Endothelial cell of umbilical vein (primary cell): ENCODE results near the gene TH.

Experiments
- EZH2 ChIP-seq: IDR thresholded peaks from 2 replicates; pipeline ENCODE4 v1.6.1; 2012; ENCODE audit warnings: borderline replicate concordance, low read depth, mild to moderate bottlenecking, moderate library complexity, low read length, inconsistent platforms; ENCODE audit not compliant: severe bottlenecking
- POLR2A ChIP-seq: IDR thresholded peaks from 2 replicates; pipeline ENCODE4 v1.6.1; 2012; ENCODE audit warnings: low read depth, mild to moderate bottlenecking, control low read depth, low read length
- TF ChIP-seq, protein P1 (sequence below), 2 donors: IDR thresholded peaks; 1 replicate in 1 of 2; 2 replicates in 1 of 2; pipeline ENCODE4 v1.5.1; 2011; ENCODE audit warnings: low read length in 2 of 2, mild to moderate bottlenecking in 2 of 2, moderate library complexity in 2 of 2, control low read depth in 1 of 2, inconsistent platforms in 1 of 2, low read depth in 1 of 2; ENCODE audit not compliant: insufficient read depth in 1 of 2; ENCODE audit errors: extremely low read depth in 1 of 2

DNA sequence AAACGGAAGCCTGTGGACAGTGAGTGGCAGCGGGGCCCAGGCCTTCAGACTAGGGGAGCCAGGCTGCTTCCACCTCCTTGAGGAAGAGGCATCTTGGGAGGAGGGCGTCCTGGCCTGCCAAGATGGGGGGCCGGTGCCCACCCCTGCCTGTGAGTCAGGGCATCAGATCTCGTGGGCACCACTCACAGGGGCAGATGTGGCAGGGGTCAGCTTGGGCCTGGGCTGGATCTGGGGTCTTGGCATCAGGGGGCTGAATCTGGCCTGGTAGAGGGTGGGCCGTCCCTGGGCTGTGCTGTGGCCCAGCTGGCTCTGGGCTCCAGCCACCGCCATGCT, 24.1 kb upstream of the TH start:
- TF ChIP-seq, protein P1, sequence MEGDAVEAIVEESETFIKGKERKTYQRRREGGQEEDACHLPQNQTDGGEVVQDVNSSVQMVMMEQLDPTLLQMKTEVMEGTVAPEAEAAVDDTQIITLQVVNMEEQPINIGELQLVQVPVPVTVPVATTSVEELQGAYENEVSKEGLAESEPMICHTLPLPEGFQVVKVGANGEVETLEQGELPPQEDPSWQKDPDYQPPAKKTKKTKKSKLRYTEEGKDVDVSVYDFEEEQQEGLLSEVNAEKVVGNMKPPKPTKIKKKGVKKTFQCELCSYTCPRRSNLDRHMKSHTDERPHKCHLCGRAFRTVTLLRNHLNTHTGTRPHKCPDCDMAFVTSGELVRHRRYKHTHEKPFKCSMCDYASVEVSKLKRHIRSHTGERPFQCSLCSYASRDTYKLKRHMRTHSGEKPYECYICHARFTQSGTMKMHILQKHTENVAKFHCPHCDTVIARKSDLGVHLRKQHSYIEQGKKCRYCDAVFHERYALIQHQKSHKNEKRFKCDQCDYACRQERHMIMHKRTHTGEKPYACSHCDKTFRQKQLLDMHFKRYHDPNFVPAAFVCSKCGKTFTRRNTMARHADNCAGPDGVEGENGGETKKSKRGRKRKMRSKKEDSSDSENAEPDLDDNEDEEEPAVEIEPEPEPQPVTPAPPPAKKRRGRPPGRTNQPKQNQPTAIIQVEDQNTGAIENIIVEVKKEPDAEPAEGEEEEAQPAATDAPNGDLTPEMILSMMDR (IDR thresholded peaks at IDR 0.05; ENCODE audit: extremely low read depth in 1 of 2, insufficient read depth in 1 of 2, low read depth in 1 of 2, low read length in 2 of 2), result no peak
- TF ChIP-seq POLR2A, result no peak
- TF ChIP-seq EZH2, result no peak
